Stomach (tissue), 4 donors: Measurements from ENCODE around the gene CPT1B.

ENCODE experiments used
- CTCF ChIP-seq, 7 experiments: fragments of 450-650 bp in 4 of 7; fragments of 200-600 bp in 3 of 7; sonication (generic) in 3 of 7; IDR thresholded peaks; one replicate each; pipeline ENCODE4 v1.5.1; 2016 to 2019; ENCODE audit warnings: antibody characterized with exemption in 7 of 7, control low read depth in 2 of 7, mild to moderate bottlenecking in 1 of 7
- EP300 ChIP-seq: sonication (generic); formaldehyde crosslinking; IDR thresholded peaks from one replicate; pipeline ENCODE4 v1.6.1; 2017; ENCODE audit warnings: antibody characterized with exemption
- POLR2A ChIP-seq, 4 donors: fragments of 450-650 bp; IDR thresholded peaks; one replicate each; pipeline ENCODE4 v1.6.1; 2016; ENCODE audit warnings: antibody characterized with exemption in 4 of 4, control low read depth in 2 of 4, mild to moderate bottlenecking in 1 of 4, moderate library complexity in 1 of 4
- POLR2AphosphoS5 ChIP-seq, 3 donors: sonication (generic); formaldehyde crosslinking; IDR thresholded peaks; one replicate each; pipeline ENCODE4 v1.6.1; 2016; ENCODE audit warnings: antibody characterized with exemption in 3 of 3

- TF ChIP-seq EP300: no peak
- TF ChIP-seq CTCF (IDR thresholded peaks at IDR 0.05): no peak
- no peak for TF ChIP-seq POLR2AphosphoS5 (IDR thresholded peaks at IDR 0.05)
- TF ChIP-seq POLR2A (IDR thresholded peaks at IDR 0.05): no peak
Measured at GRCh38 chr22:50542416-50542927, 35.8 kb downstream of the CPT1B start.
